ENCODE measurements around the gene WDFY1.

WDFY1 gene

GRCh38 chr2:223853425-223853837 lies 91.7 kb downstream of the WDFY1 start:
- no peak for DNase-seq

DNA sequence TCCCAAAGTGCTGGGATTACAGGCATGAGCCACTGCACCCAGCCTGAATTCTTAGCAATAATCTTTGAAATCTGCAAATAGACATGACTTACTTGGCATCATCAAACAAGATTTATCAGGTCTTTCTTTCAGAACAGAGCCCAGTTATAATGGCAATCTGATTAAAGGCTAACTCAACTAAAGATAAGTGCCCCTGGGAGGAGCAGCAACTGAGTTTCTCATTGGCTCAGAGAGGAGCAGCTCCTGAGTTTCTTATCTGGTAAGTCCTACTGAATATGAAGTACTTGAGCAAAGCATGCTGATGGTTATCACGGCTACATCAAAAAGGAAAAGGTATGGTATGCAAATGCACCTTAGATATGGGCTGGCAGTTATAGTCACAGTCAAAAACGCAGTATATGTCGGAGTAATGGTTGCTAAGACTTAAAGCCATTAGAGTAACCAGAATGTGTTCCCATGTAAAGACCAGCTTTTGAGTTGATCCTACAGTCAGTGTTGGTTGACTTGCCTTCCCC lies 92.8 kb downstream of the WDFY1 start:
- DNase-seq: no peak

DNA sequence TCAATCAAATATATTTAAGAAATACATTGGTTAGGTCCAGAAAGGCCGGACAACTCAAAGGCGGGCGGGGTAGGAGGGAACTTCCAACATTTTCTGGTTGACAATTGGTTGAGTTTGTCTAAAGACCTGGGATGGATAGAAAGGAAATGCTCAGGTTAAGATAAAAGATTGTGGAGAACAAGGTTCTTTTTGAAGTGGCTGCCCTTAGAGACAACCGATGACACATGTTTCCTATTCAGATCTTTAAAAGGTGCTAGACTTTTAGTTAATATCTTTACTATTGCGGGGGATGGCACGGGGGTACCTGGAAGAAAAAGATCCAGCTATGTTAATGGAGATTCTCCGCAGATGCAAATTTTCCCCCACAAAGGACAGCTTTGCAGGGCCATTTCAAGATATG lies 97.7 kb downstream of the WDFY1 start:
- no peak for DNase-seq

GRCh38 chr2:223846515-223846914 lies 98.6 kb downstream of the WDFY1 start:
- no peak for DNase-seq

GRCh38 chr2:223841436-223842190 lies 103.5 kb downstream of the WDFY1 start:
- DNase-seq: no peak

- peak; percentile 25 to 36 for DNase-seq
These were observed 107.7 kb downstream of the WDFY1 start, which contains the start of gene AP1S3 for GRCh38 chr2:223837287-223838061. Gene AP1S3 (minus strand): TSS chr2:223837582. CDS start chr2:223837450, 132 bp downstream.

DNA sequence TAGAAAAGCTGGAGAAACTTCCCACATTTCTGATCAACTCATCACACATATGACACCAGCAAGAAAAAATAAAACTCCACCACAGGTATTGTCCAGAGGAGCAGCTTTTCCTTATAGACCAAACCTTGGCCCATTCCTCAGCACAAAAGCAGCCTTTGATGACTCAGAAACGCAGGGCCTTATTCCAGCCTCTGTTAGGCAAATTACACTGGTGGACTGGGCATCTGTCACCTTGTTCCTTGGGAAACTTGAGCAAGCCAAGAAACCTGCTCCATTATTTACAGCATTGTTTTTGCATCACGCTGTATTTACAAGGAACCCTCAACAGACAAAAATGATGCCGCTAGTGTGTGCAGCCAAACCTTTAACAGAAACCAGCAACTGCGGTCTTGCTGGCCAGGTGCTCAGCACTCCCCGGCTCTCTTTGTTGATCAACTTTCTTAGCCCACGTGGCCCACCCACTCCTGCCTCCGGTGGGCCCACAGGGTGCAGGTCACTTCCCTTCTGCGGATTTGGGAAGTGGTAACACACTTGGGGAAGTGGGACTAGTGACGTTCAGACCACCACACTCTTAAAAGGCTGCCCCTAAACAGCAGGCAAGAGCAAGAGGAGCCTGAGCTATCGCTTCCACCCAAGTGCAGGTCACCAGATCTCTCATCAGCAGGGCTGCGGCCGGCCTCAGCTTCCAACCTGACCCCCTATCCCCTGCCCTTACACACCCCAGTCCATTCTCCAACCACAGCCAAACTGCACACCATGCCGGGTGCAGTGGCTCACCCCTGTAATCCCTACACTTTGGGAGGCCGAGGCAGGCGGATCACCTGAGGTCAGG lies 109.2 kb downstream of the WDFY1 start:
- peak; percentile 5 to 11 for DNase-seq

DNA sequence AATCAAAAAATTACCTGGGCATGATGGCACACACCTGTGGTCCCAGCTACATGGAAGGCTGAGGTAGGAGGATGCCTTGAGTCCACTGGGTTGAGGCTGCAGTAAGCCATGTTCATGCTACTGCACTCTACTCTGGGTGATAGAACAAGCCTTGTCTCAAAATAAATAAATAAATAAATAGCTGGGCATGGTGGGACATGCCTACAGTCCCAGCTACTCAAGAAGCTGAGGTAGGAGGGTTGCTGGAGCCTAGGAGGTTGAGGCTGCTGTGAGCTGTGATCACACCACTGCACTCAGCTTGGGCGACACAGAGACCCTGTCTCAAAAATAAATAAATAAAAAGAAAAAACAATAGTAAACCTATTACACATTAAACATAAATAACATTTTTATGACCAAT lies 110.7 kb downstream of the WDFY1 start:
- DNase-seq: no peak

DNA sequence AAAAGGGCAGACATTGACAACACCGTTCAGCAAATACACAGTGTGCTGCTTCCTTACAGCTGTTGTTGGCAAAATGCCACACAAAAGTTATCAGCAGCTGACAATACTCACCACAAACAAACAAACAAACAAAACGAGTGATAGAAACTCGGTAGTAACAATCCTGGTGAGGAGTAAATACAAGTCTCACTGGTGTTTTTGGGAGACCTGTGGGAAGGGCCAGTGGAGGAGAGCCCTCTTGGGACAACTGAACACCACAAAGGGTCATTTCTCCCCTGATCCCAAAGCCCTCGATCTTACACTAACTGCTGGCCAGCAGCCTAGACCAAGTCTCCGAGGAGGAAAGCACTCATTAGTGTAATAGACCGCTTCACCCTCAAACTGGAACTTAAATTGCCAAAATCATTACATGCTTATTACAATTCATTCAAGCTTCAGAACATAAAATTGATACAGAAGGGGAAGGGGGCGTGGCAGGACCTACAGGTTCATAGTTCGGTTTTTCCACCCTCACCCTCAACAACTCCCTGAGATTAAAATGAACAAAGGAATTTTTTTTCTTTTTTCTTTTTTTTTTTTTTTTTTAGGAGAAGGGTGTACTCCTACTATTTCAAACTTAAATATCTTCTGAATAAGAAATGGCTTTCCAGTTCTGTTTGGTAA lies 112.8 kb downstream of the WDFY1 start:
- no peak for DNase-seq

GRCh38 chr2:223829128-223829527 lies 116.0 kb downstream of the WDFY1 start:
- no peak for DNase-seq

- DNase-seq: no peak
These were observed 116.8 kb downstream of the WDFY1 start for GRCh38 chr2:223828314-223828713.

GRCh38 chr2:223826995-223827394 lies 118.1 kb downstream of the WDFY1 start:
- DNase-seq: no peak

All from Kasumi-1 (cell line).